K562 (cell line): Measurements from ENCODE around the gene ZNF862. TPM values are rescaled to one million over a fixed set of nuclear protein-coding genes. Genes with fewer than 3 reads are reported as not detected.

Experiments used
- ATAC-seq: fragments of 200-7000 bp; cut with Tn5 transposase; 3 replicates; pipeline ENCODE4 v1.9.1; 2020; ENCODE audit warnings: moderate library complexity
- BruUV-seq: library from RNA; stranded (reverse); fragments of 400-500 nt; replicated peaks from 2 replicates; lab custom pipeline; 2021; lab: Mats Ljungman, UMichigan
- CTCF ChIA-PET: fragments of 300-600 bp; formaldehyde crosslinking; extraction: SDS; loops from one replicate; lab custom pipeline; 2021; ENCODE audit warnings: low intra/inter-chr PET ratio; lab: Yijun Ruan, JAX
- POLR2A ChIA-PET: fragments of 300-600, 350-650 bp; sonication (Branson Sonifier 250); formaldehyde crosslinking; extraction: SDS; loops from one replicate; lab custom pipeline; 2021; ENCODE audit warnings: antibody characterized with exemption, inconsistent platforms; lab: Yijun Ruan, JAX
- DNase-seq, 4 experiments: peaks; one replicate each; pipeline versions ENCODE4 v3.0.0 to v3.0.0-alpha.2; 2011 to 2018; ENCODE audit warnings: low spot score in 3 of 4, mixed read lengths in 3 of 4; ENCODE audit errors: extremely low read depth in 1 of 4
- FAIRE-seq: peaks from 2 replicates; lab custom pipeline; 2011; peaks lifted over from hg19 to GRCh38; lab: Jason Lieb, UNC
- H2AFZ ChIP-seq: 2 replicates; pipeline ENCODE4 v1.6.0; 2011; ENCODE audit warnings: low read depth, low read length, control low read depth, inconsistent platforms
- H3K27ac ChIP-seq: fragments of 200-600 bp; 3 replicates; pipeline ENCODE4 v1.8.0; 2011; ENCODE audit warnings: low read depth, mild to moderate bottlenecking, control low read depth, inconsistent platforms, low read length, moderate library complexity, mixed read lengths; ENCODE audit errors: extremely low read depth
- H3K27me3 ChIP-seq, 2 experiments: fragments of 300-600 bp in 1 of 2; 2 replicates in 1 of 2; 3 replicates in 1 of 2; pipeline versions ENCODE4 v1.6.0 to v1.8.0; 2011; ENCODE audit warnings: inconsistent platforms in 2 of 2, low read length in 2 of 2, mild to moderate bottlenecking in 1 of 2, mixed read lengths in 1 of 2, moderate library complexity in 1 of 2; ENCODE audit not compliant: control insufficient read depth in 2 of 2, insufficient read depth in 2 of 2
- H3K36me3 ChIP-seq: fragments of 300-600 bp; 3 replicates; pipeline ENCODE4 v1.8.0; 2011; ENCODE audit warnings: mild to moderate bottlenecking, low read length, inconsistent platforms; ENCODE audit not compliant: control insufficient read depth, insufficient read depth
- H3K4me1 ChIP-seq, 2 experiments: fragments of 200-600 bp in 1 of 2; replicated peaks in 1 of 2; 2 replicates in 1 of 2; 3 replicates in 1 of 2; pipeline versions ENCODE4 v1.5.1 to v1.8.0; 2011; ENCODE audit warnings: inconsistent platforms in 2 of 2, low read length in 2 of 2, mild to moderate bottlenecking in 1 of 2, mixed read lengths in 1 of 2, moderate library complexity in 1 of 2; ENCODE audit not compliant: control insufficient read depth in 2 of 2, insufficient read depth in 2 of 2
- H3K4me2 ChIP-seq: 2 replicates; pipeline ENCODE4 v1.6.1; 2011; ENCODE audit warnings: low read length, control low read depth, inconsistent platforms, mixed read lengths; ENCODE audit not compliant: insufficient read depth
- H3K4me3 ChIP-seq: fragments of 200-600 bp; sonication (generic), shearing (Covaris generic); 2 replicates; pipeline ENCODE4 v1.5.1; 2016; ENCODE audit warnings: control low read depth, inconsistent platforms
- H3K79me2 ChIP-seq: fragments of 200-600 bp; 3 replicates; pipeline ENCODE4 v1.8.0; 2011; ENCODE audit warnings: low read length, inconsistent platforms; ENCODE audit not compliant: control insufficient read depth, insufficient read depth
- H3K9ac ChIP-seq, 2 experiments: 2 replicates each; pipeline versions ENCODE4 v1.6.0 to v1.6.1; 2011; ENCODE audit warnings: low read depth in 2 of 2, low read length in 2 of 2, control low read depth in 1 of 2, inconsistent platforms in 1 of 2, mild to moderate bottlenecking in 1 of 2, mixed read lengths in 1 of 2; ENCODE audit not compliant: insufficient read depth in 1 of 2
- H3K9me1 ChIP-seq: one replicate; pipeline ENCODE4 v1.6.0; 2011; ENCODE audit warnings: inconsistent platforms, mild to moderate bottlenecking, low read length, moderate library complexity; ENCODE audit not compliant: control insufficient read depth, insufficient read depth
- H3K9me3 ChIP-seq: replicated peaks from 2 replicates; pipeline ENCODE4 v1.5.1; 2011; ENCODE audit warnings: low read depth, low read length, inconsistent platforms; ENCODE audit not compliant: control insufficient read depth, insufficient read depth
- H4K20me1 ChIP-seq: replicated peaks from 2 replicates; pipeline ENCODE4 v1.6.1; 2011; ENCODE audit warnings: low read length, inconsistent platforms, mixed read lengths; ENCODE audit not compliant: control insufficient read depth, insufficient read depth
- FOXK1 ChIP-seq: sonication (generic); formaldehyde crosslinking; IDR thresholded peaks from 2 replicates; pipeline ENCODE4 v1.8.0; 2022; ENCODE audit warnings: missing genetic modification reagents, mild to moderate bottlenecking, borderline replicate concordance
- ZNF644 ChIP-seq: fragments of 200-800 bp; sonication (Bioruptor generic); IDR thresholded peaks from 2 replicates; pipeline ENCODE4 v1.6.1; 2016; ENCODE audit warnings: low read depth, missing genetic modification characterization, missing compliant biosample characterization
- WGBS: fragments of 100-300 bp; shearing (Covaris generic); methylation state at CpG from one replicate; pipeline ENCODE4 v1.1.6; 2016; ENCODE audit warnings: low coverage, mixed read lengths; ENCODE audit not compliant: insufficient coverage; ENCODE audit errors: missing lambda C conversion rate; 5-methylcytosine and 5-hydroxymethylcytosine counted together
- in situ Hi-C: fragments of 300-500 bp; cut with MboI; formaldehyde crosslinking; loops from 4 replicates; pipeline ENCODE4 v1.15.0; 2018; ENCODE audit warnings: inconsistent platforms, mixed read lengths
- intact Hi-C: fragments of 100-400 bp; cut with micrococcal nuclease; formaldehyde crosslinking; loops from 2 replicates; pipeline ENCODE4 v1.14.2; 2022
- polyA plus RNA-seq, 8 experiments: library from polyadenylated mRNA; depleted of rRNA in 4 of 8; stranded (reverse) in 5 of 8; unstranded in 3 of 8; fragments of >200 nt; fragmentation: Nextera tagmentation in 2 of 8; fragmentation: Illumina TruSeq in 1 of 8; extraction: Ambion mirVana in 2 of 8; extraction: Trizol in 1 of 8; gene quantifications; 2 replicates each; pipeline versions ENCODE4 v1.2.1 to v1.2.3, GENCODE V29; 2011 to 2014; ENCODE audit warnings: inconsistent platforms in 1 of 8, missing spikeins in 1 of 8
- total RNA-seq, 7 experiments: library from RNA; depleted of rRNA in 6 of 7; stranded (reverse); fragments of >200 nt in 6 of 7; fragmentation: Illumina TruSeq in 2 of 7; extraction: Trizol in 2 of 7; gene quantifications; 2 replicates each; pipeline versions ENCODE4 v1.2.1 to v1.2.3, GENCODE V29; 2011 to 2021; ENCODE audit warnings: low replicate concordance in 1 of 7
- TF ChIP-seq, protein P1 (sequence below): sonication (generic); formaldehyde crosslinking; IDR thresholded peaks from 2 replicates; pipeline ENCODE4 v1.8.1; 2023; ENCODE audit warnings: mild to moderate bottlenecking, missing genetic modification reagents

Gene ZNF862
- total and polyA plus RNA-seq, 9 of the 15 experiments (the other 6 are each of a cell fraction or from before 2014, with no cell fraction given), result 1.1 to 3.9 (median 2.6) TPM

DNA sequence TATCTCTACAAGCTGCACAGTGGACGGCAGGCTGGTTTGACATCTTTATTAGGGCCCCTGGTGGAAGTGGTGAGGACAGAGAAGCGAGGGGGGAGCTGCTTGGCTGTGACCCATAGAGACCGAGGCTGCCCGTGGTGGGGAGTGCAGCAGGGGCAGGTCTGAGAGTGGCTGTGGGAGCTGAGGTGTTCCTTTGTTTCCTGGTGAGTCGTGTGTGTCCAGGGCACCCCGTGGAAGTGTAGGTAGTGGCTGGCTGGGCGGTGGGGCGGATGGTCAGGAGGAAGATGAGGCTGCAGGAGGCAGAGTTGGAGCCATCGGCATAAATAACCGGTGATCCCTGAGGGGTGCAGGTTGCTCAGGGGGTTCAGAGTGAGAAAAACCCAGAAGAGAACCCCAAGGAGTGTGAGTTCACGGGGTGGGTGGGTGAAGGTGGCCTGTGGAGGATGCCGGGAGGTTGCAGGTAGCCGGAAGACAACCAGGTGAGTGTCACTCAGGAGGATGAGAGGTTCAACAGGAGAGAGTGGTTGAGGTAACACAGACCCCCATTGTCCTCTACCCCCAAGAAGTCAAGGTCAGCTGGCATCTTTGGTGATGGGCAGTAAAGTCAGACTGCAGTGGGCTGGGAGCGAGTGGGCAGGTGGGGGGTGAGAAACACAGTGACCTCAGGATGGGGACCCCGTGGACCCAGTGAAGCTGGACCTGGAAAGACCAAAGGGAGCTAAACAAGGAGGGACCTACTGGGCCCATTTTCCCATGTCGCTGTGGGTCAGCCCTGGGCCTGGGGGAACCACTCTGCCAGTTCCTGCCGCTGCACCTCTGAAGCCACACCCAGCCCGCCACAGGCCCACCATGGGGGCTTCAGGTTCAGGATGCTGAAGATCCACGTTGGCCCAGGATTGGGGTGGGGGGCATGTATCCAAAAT, 43.4 kb downstream of the ZNF862 start:
- ChIA-PET POLR2A (interaction anchor here (0.7 to 1.1 kb wide), 2 partner anchors 14 to 288 kb away, joined by 4 to 6 read pairs; no protein-coding TSS in a partner anchor), CTCF (no interaction called here)
- Histone ChIP-seq H2AFZ (no peak overlapping the region), H3K36me3 (no peaks in the 10 kb centered on the region), H3K9me1 (no peaks in the 10 kb centered on the region), H3K27me3 (peaks cover 12 to 38% of the 10 kb centered on the region in 2 experiments; a peak in 3 of 5 replicates), H4K20me1 (peaks cover 11% of the 10 kb centered on the region; the same call in 1 of the 2 replicates), H3K9ac (no peak overlapping the region; a peak in 1 of 4 replicates), H3K4me1 (peaks cover 10 to 22% of the 10 kb centered on the region in 2 experiments), H3K4me2 (no peak overlapping the region), H3K27ac (no peak overlapping the region), H3K79me2 (no peaks in the 10 kb centered on the region), H3K9me3 (no peaks in the 10 kb centered on the region), H3K4me3 (no peak overlapping the region)
- TF ChIP-seq, protein P1, sequence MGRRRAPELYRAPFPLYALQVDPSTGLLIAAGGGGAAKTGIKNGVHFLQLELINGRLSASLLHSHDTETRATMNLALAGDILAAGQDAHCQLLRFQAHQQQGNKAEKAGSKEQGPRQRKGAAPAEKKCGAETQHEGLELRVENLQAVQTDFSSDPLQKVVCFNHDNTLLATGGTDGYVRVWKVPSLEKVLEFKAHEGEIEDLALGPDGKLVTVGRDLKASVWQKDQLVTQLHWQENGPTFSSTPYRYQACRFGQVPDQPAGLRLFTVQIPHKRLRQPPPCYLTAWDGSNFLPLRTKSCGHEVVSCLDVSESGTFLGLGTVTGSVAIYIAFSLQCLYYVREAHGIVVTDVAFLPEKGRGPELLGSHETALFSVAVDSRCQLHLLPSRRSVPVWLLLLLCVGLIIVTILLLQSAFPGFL (CRISPR knock-in tag), result no peak
- TF ChIP-seq FOXK1 (CRISPR knock-in tag) (no peak), ZNF644 (no peak)
- intact Hi-C loops (loop anchor here (5.0 kb wide), 2 partner anchors 166 to 396 kb away; no protein-coding TSS in a partner anchor), in situ Hi-C loops (no loop called here)
- FAIRE-seq (no peak), ATAC-seq (no peak; the same call in 2 of the 3 replicates), DNase-seq (peak in 1 of 4 experiments; percentile 2)
- no TSS peak for BruUV-seq
- 13% methylated on average over 19 of the region's 19 CpGs for WGBS
